OCI-LY7 (cell line): Measurements from ENCODE around the gene PLVAP. TPM values are rescaled to one million over a fixed set of nuclear protein-coding genes. Genes with fewer than 3 reads are reported as not detected.

Source experiments
- BruUV-seq: library from RNA; stranded (reverse); fragments of 400-500 nt; replicated peaks from 2 replicates; lab custom pipeline; 2021; lab: Mats Ljungman, UMichigan
- CTCF ChIA-PET: fragments of 300-600 bp; sonication (Branson Sonifier 250); formaldehyde crosslinking; loops from one replicate; lab custom pipeline; 2022; ENCODE audit warnings: antibody characterized with exemption; ENCODE audit not compliant: unreplicated experiment; lab: Charles Lee
- POLR2A ChIA-PET: fragments of 300-600 bp; sonication (Branson Sonifier 250); formaldehyde crosslinking; loops from one replicate; lab custom pipeline; 2022; ENCODE audit warnings: antibody characterized with exemption; lab: Charles Lee
- DNase-seq: peaks from one replicate; pipeline ENCODE4 v3.0.0-alpha.2; 2015; ENCODE audit warnings: low spot score
- H2AFZ ChIP-seq: fragments of 200-600 bp; sonication (generic), shearing (Covaris generic); 2 replicates; pipeline ENCODE4 v1.6.1; 2014; ENCODE audit warnings: mild to moderate bottlenecking, antibody characterized with exemption, low read length, moderate library complexity
- H3K27ac ChIP-seq: fragments of 200-600 bp; sonication (generic); 2 replicates; pipeline ENCODE4 v1.5.1; 2014; ENCODE audit warnings: mixed run types, low read depth, mild to moderate bottlenecking, moderate library complexity, low read length, inconsistent platforms; ENCODE audit not compliant: poor library complexity, severe bottlenecking
- H3K36me3 ChIP-seq: fragments of 200-600 bp; sonication (generic); 2 replicates; pipeline ENCODE4 v1.6.1; 2014; ENCODE audit warnings: mild to moderate bottlenecking, antibody characterized with exemption, low read length, moderate library complexity, mixed read lengths; ENCODE audit not compliant: insufficient read depth
- H3K4me1 ChIP-seq: fragments of 200-600 bp; sonication (generic); 2 replicates; pipeline ENCODE4 v1.5.1; 2014; ENCODE audit warnings: mild to moderate bottlenecking, low read length; ENCODE audit not compliant: insufficient read depth, poor library complexity, severe bottlenecking
- H3K4me2 ChIP-seq: fragments of 200-600 bp; sonication (generic); 2 replicates; pipeline ENCODE4 v1.6.1; 2014; ENCODE audit warnings: mild to moderate bottlenecking, low read length
- H3K4me3 ChIP-seq: fragments of 200-600 bp; sonication (generic); 2 replicates; pipeline ENCODE4 v1.5.1; 2014; ENCODE audit warnings: mild to moderate bottlenecking, low read depth, low read length; ENCODE audit not compliant: poor library complexity, severe bottlenecking
- H3K79me2 ChIP-seq: fragments of 200-600 bp; sonication (generic); 2 replicates; pipeline ENCODE4 v1.6.1; 2016; ENCODE audit warnings: low read depth, mild to moderate bottlenecking, low read length, moderate library complexity, mixed read lengths; ENCODE audit not compliant: insufficient read depth
- H3K9me2 ChIP-seq: fragments of 200-600 bp; sonication (generic); 2 replicates; pipeline ENCODE4 v1.6.1; 2016; ENCODE audit warnings: mild to moderate bottlenecking, low read length, mixed read lengths; ENCODE audit not compliant: insufficient read depth
- H3K9me3 ChIP-seq: fragments of 200-600 bp; sonication (generic); 2 replicates; pipeline ENCODE4 v1.6.1; 2014; ENCODE audit warnings: mild to moderate bottlenecking, mixed run types, low read length, mixed read lengths
- H4K20me1 ChIP-seq: fragments of 200-600 bp; sonication (generic); 2 replicates; pipeline ENCODE4 v1.6.1; 2014; ENCODE audit warnings: mild to moderate bottlenecking, antibody characterized with exemption, low read length, moderate library complexity, mixed read lengths; ENCODE audit not compliant: insufficient read depth
- CTCF ChIP-seq: fragments of 200-600 bp; sonication (generic); conservative IDR thresholded peaks from 2 replicates; pipeline ENCODE4 v1.5.1; 2014; ENCODE audit warnings: mild to moderate bottlenecking, antibody characterized with exemption, low read length, moderate library complexity, mixed read lengths
- EZH2phosphoT487 ChIP-seq: fragments of 200-600 bp; sonication (generic); IDR thresholded peaks from 2 replicates; pipeline ENCODE4 v1.6.1; 2018; ENCODE audit warnings: low read depth, borderline replicate concordance, mild to moderate bottlenecking, mixed run types, antibody characterized with exemption, low read length, moderate library complexity, mixed read lengths
- intact Hi-C: fragments of 100-400 bp; cut with micrococcal nuclease; formaldehyde crosslinking; loops from one replicate; pipeline ENCODE4 v1.10.0; 2022; ENCODE audit not compliant: unreplicated experiment
- total RNA-seq, 2 experiments: library from RNA; depleted of rRNA in 1 of 2; stranded (reverse); fragments of >200 nt in 1 of 2; shearing (Covaris generic) in 1 of 2; gene quantifications; 2 replicates each; pipeline ENCODE4 v1.2.3, GENCODE V29; 2014 to 2022

Gene PLVAP
- total RNA-seq, 2 experiments from 2014 or later, result 0.16 to 1.5 TPM

- Histone ChIP-seq H3K27ac (peak overlapping the region; percentile 85), H3K4me3 (no peak overlapping the region), H3K9me2 (no peaks in the 10 kb centered on the region), H4K20me1 (no peaks in the 10 kb centered on the region), H3K36me3 (peaks cover 59% of the 10 kb centered on the region), H3K4me1 (peaks cover 44% of the 10 kb centered on the region), H3K9me3 (no peaks in the 10 kb centered on the region), H3K79me2 (peaks cover 24% of the 10 kb centered on the region), H2AFZ (no peak overlapping the region), H3K4me2 (no peak overlapping the region)
- no peak for TF ChIP-seq CTCF
- ChIA-PET POLR2A (interaction anchor here (1.1 kb wide), 1 partner anchor 15 kb away, joined by 3 read pairs; no protein-coding TSS in a partner anchor), CTCF (no interaction called here)
- intact Hi-C loops, result no loop called here
- BruUV-seq, result no TSS peak
- no peak for DNase-seq
Observed at GRCh38 chr19:17414097-17414496, 37.0 kb upstream of the PLVAP start.

GRCh38 chr19:17411801-17412200, 34.7 kb upstream of the PLVAP start:
- peak overlapping the region; percentile 64 for H3K4me2 ChIP-seq
- intact Hi-C loops, result no loop called here
- H3K27ac ChIP-seq, result peak overlapping the region; percentile 85
- CTCF ChIA-PET, result no interaction called here
- POLR2A ChIA-PET, result no interaction called here
- no peak for DNase-seq
- no peaks in the 10 kb centered on the region for H3K9me3 ChIP-seq
- no peak overlapping the region for H3K4me3 ChIP-seq
- peaks cover 46% of the 10 kb centered on the region for H3K4me1 ChIP-seq
- H3K79me2 ChIP-seq, result peaks cover 37% of the 10 kb centered on the region
- H4K20me1 ChIP-seq, result no peaks in the 10 kb centered on the region
- BruUV-seq, result no TSS peak
- peaks cover 56% of the 10 kb centered on the region for H3K36me3 ChIP-seq
- H2AFZ ChIP-seq, result no peak overlapping the region
- TF ChIP-seq EZH2phosphoT487 (no peak), CTCF (no peak)
- no peaks in the 10 kb centered on the region for H3K9me2 ChIP-seq

- Histone ChIP-seq H3K4me2 (peak overlapping the region; percentile 24; the same call in 1 of the 2 replicates), H2AFZ (no peak overlapping the region), H3K9me2 (no peaks in the 10 kb centered on the region), H4K20me1 (no peaks in the 10 kb centered on the region), H3K36me3 (peaks cover 46% of the 10 kb centered on the region), H3K9me3 (no peaks in the 10 kb centered on the region), H3K4me3 (no peak overlapping the region), H3K4me1 (peaks cover 46% of the 10 kb centered on the region), H3K27ac (no peak overlapping the region), H3K79me2 (peaks cover 50% of the 10 kb centered on the region)
- DNase-seq, result no peak
- POLR2A ChIA-PET, result interaction anchor here (0.6 to 0.7 kb wide), 2 partner anchors 377 to 534 kb away, joined by 4 to 10 read pairs; no protein-coding TSS in a partner anchor
- no TSS peak for BruUV-seq
- CTCF ChIA-PET, result interaction anchor here (0.6 to 0.9 kb wide), 2 partner anchors 10 to 1632 kb away, joined by 3 read pairs; partner anchors contain the start of gene MVB12A
- no peak for TF ChIP-seq EZH2phosphoT487
- no peak for TF ChIP-seq CTCF
- intact Hi-C loops, result loop anchor here (5.0 kb wide), 2 partner anchors 57 to 102 kb away; partner anchors contain the start of gene PGLS
Observed at GRCh38 chr19:17409990-17410389, 32.8 kb upstream of the PLVAP start.
